ENCODE results near the gene DISP3.

Gene DISP3

DNA sequence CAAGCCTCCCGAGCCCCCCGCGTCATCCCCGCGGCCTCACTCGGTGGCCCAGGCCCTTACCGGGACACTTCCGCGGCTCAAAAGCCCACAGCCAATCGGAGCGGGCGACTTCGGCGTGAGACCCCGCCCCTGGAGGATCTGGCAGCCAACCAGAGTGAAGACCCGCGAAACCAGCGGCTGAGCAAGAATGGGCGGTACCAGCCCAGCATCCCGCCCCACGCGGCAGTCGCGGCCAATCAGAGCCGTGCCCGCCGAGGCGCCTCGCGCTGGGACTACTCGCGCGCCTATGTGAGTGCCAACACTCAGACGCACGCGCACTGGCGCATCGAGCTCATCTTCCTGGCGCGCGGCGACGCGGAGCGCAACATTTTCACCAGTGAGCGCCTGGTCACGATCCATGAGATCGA is 22.5 kb downstream of the DISP3 start:
- Histone ChIP-seq H3K4ac (ENCODE audit: low read length) (no peak overlapping the region), H3K4me1 (ENCODE audit: control insufficient read depth in 2 of 2, insufficient read depth in 1 of 2, low read depth in 1 of 2, low read length in 2 of 2) (peaks cover 12 to 32% of the 10 kb centered on the region in 2 donors), H3K14ac (ENCODE audit: low read length) (peak overlapping the region; percentile 51), H3K18ac (ENCODE audit: low read length) (peak overlapping the region; percentile 91), H3K79me1 (ENCODE audit: low read depth, low read length) (no peaks in the 10 kb centered on the region), H3K23ac (ENCODE audit: low read depth, low read length, poor library complexity) (no peak overlapping the region), H3K27ac (replicated peaks; ENCODE audit: low read length) (no peak overlapping the region), H2BK12ac (ENCODE audit: low read length) (peak overlapping the region; percentile 93), H3K9ac (ENCODE audit: low read depth, low read length, poor library complexity) (no peak overlapping the region), H2BK15ac (ENCODE audit: low read length) (peak overlapping the region; percentile 97), H4K8ac (ENCODE audit: low read depth, low read length) (no peak overlapping the region), H2AK5ac (ENCODE audit: low read depth, low read length) (peak overlapping the region; percentile 97), H2AFZ (ENCODE audit: low read length) (no peak overlapping the region), H3K4me2 (ENCODE audit: insufficient read depth, low read length, poor library complexity, severe bottlenecking) (no peak overlapping the region), H2BK120ac (ENCODE audit: low read depth, low read length) (peak overlapping the region; percentile 48), H2BK5ac (ENCODE audit: low read length) (peak overlapping the region; percentile 71), H3K27me3 (ENCODE audit: control insufficient read depth in 3 of 3, insufficient read depth in 3 of 3, low read depth in 1 of 3, low read length in 3 of 3) (no peaks in the 10 kb centered on the region), H3K9me3 (replicated peaks in 1 of 2; ENCODE audit: control insufficient read depth in 2 of 2, insufficient read depth in 1 of 2, low read depth in 1 of 2, low read length in 2 of 2) (peaks cover 17 to 31% of the 10 kb centered on the region in 2 donors), H3K4me3 (ENCODE audit: low read length in 2 of 2) (no peak overlapping the region), H4K91ac (ENCODE audit: low read depth, low read length, poor library complexity) (no peak overlapping the region), H3K36me3 (replicated peaks in 1 of 2; ENCODE audit: control insufficient read depth in 2 of 2, insufficient read depth in 2 of 2, low read length in 2 of 2) (peaks cover 0 to 12% of the 10 kb centered on the region in 2 donors)
- DNase-seq (ENCODE audit: low spot score): no peak
- no CpG with 5 or more reads among the region's 48 CpGs for WGBS, 2 donors (ENCODE audit: extremely low coverage in 2 of 2, insufficient read length in 2 of 2, insufficient replicate concordance in 1 of 2)

DNA sequence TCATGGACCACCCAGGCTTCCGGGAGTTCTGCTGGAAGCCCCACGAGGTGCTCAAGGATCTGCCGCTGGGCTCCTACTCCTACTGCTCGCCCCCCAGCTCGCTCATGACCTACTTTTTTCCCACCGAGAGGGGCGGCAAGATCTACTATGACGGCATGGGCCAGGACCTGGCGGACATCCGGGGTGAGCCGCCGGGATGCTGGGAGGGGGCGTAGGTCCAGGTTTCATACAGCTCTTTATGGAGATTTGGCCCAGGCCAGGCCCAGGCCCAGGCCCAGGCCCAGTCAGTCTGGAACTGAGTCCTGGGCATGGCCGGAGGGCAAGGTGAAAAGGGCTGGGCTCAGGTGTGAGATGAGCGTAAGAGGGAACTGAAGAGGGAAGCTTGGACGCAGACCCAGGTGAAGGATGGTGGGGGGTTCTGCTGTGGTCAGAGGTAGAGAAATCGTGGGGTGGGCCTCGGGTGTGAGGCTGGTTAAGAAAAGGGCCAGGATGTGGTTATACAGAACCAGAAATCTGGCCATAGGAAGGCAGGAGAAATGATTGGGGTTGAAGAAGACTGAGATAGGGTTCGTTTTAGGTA is 23.0 kb downstream of the DISP3 start:
- no peak for DNase-seq (ENCODE audit: low spot score)
- H2AK5ac ChIP-seq (ENCODE audit: low read depth, low read length): peak overlapping the region; percentile 97

DNA sequence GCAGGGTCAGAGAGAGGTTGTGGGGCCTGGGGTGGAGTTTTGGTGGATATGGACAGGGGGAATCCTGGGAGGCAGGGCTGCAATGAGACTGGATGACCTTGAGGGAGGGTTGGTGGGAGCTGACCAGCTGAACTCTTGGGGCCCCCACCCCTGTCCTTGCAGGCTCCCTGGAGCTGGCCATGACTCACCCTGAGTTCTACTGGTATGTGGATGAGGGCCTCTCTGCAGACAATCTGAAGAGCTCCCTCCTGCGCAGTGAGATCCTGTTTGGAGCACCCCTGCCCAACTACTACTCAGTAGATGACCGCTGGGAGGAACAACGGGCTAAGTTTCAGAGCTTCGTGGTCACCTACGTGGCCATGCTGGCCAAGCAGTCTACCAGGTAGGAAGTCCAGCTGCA is 23.6 kb downstream of the DISP3 start:
- H2AFZ ChIP-seq (ENCODE audit: low read length): no peak overlapping the region
- no peak overlapping the region for H3K4me3 ChIP-seq (ENCODE audit: low read length in 2 of 2)
- no peak overlapping the region for H3K27ac ChIP-seq (replicated peaks; ENCODE audit: low read length)
- no peak overlapping the region for H3K4me2 ChIP-seq (ENCODE audit: insufficient read depth, low read length, poor library complexity, severe bottlenecking)
- no peak for DNase-seq (ENCODE audit: low spot score)
- no peaks in the 10 kb centered on the region for H3K79me1 ChIP-seq (ENCODE audit: low read depth, low read length)
- H4K8ac ChIP-seq (ENCODE audit: low read depth, low read length): no peak overlapping the region
- H3K23ac ChIP-seq (ENCODE audit: low read depth, low read length, poor library complexity): no peak overlapping the region
- no peak overlapping the region for H3K4ac ChIP-seq (ENCODE audit: low read length)
- H3K9me3 ChIP-seq (replicated peaks in 1 of 2; ENCODE audit: control insufficient read depth in 2 of 2, insufficient read depth in 1 of 2, low read depth in 1 of 2, low read length in 2 of 2): peaks cover 21 to 37% of the 10 kb centered on the region in 2 donors
- H2AK5ac ChIP-seq (ENCODE audit: low read depth, low read length): peak overlapping the region; percentile 97
- H3K27me3 ChIP-seq (ENCODE audit: control insufficient read depth in 3 of 3, insufficient read depth in 3 of 3, low read depth in 1 of 3, low read length in 3 of 3): no peaks in the 10 kb centered on the region
- WGBS, 2 donors (ENCODE audit: extremely low coverage in 2 of 2, insufficient read length in 2 of 2, insufficient replicate concordance in 1 of 2): no CpG with 5 or more reads among the region's 5 CpGs
- peak overlapping the region; percentile 71 for H2BK5ac ChIP-seq (ENCODE audit: low read length)
- no peak overlapping the region for H3K14ac ChIP-seq (ENCODE audit: low read length)
- H2BK12ac ChIP-seq (ENCODE audit: low read length): peak overlapping the region; percentile 36
- peak overlapping the region; percentile 33 for H3K18ac ChIP-seq (ENCODE audit: low read length)
- no peak overlapping the region for H4K91ac ChIP-seq (ENCODE audit: low read depth, low read length, poor library complexity)
- peaks cover 0 to 12% of the 10 kb centered on the region in 2 donors for H3K36me3 ChIP-seq (replicated peaks in 1 of 2; ENCODE audit: control insufficient read depth in 2 of 2, insufficient read depth in 2 of 2, low read length in 2 of 2)
- H3K4me1 ChIP-seq (ENCODE audit: control insufficient read depth in 2 of 2, insufficient read depth in 1 of 2, low read depth in 1 of 2, low read length in 2 of 2): peaks cover 12 to 27% of the 10 kb centered on the region in 2 donors
- H3K9ac ChIP-seq (ENCODE audit: low read depth, low read length, poor library complexity): no peak overlapping the region
- no peak overlapping the region for H2BK120ac ChIP-seq (ENCODE audit: low read depth, low read length)
- no peak overlapping the region for H2BK15ac ChIP-seq (ENCODE audit: low read length)

More for the DNA sequence above, 23.0 kb downstream of the DISP3 start:
- no peak overlapping the region for H3K4ac ChIP-seq (ENCODE audit: low read length)
- H2BK120ac ChIP-seq (ENCODE audit: low read depth, low read length): no peak overlapping the region
- no peak overlapping the region for H4K8ac ChIP-seq (ENCODE audit: low read depth, low read length)
- no peak overlapping the region for H2BK12ac ChIP-seq (ENCODE audit: low read length)
- no peak overlapping the region for H3K23ac ChIP-seq (ENCODE audit: low read depth, low read length, poor library complexity)
- H2AFZ ChIP-seq (ENCODE audit: low read length): no peak overlapping the region
- H2BK5ac ChIP-seq (ENCODE audit: low read length): peak overlapping the region; percentile 71
- 100% methylated on average over 1 of the region's 19 CpGs; no CpG with 5 or more reads in 1 of the 2 donors for WGBS, 2 donors (ENCODE audit: extremely low coverage in 2 of 2, insufficient read length in 2 of 2, insufficient replicate concordance in 1 of 2)
- H2BK15ac ChIP-seq (ENCODE audit: low read length): no peak overlapping the region
- H3K9me3 ChIP-seq (replicated peaks in 1 of 2; ENCODE audit: control insufficient read depth in 2 of 2, insufficient read depth in 1 of 2, low read depth in 1 of 2, low read length in 2 of 2): peaks cover 20 to 36% of the 10 kb centered on the region in 2 donors
- H3K14ac ChIP-seq (ENCODE audit: low read length): no peak overlapping the region
- peak overlapping the region; percentile 91 for H3K18ac ChIP-seq (ENCODE audit: low read length)
- peaks cover 0 to 12% of the 10 kb centered on the region in 2 donors for H3K36me3 ChIP-seq (replicated peaks in 1 of 2; ENCODE audit: control insufficient read depth in 2 of 2, insufficient read depth in 2 of 2, low read length in 2 of 2)
- H3K27me3 ChIP-seq (ENCODE audit: control insufficient read depth in 3 of 3, insufficient read depth in 3 of 3, low read depth in 1 of 3, low read length in 3 of 3): no peaks in the 10 kb centered on the region
- H3K27ac ChIP-seq (replicated peaks; ENCODE audit: low read length): no peak overlapping the region
- no peaks in the 10 kb centered on the region for H3K79me1 ChIP-seq (ENCODE audit: low read depth, low read length)
- H3K9ac ChIP-seq (ENCODE audit: low read depth, low read length, poor library complexity): no peak overlapping the region
- H4K91ac ChIP-seq (ENCODE audit: low read depth, low read length, poor library complexity): no peak overlapping the region
- peaks cover 12 to 27% of the 10 kb centered on the region in 2 donors for H3K4me1 ChIP-seq (ENCODE audit: control insufficient read depth in 2 of 2, insufficient read depth in 1 of 2, low read depth in 1 of 2, low read length in 2 of 2)
- H3K4me3 ChIP-seq (ENCODE audit: low read length in 2 of 2): no peak overlapping the region
- no peak overlapping the region for H3K4me2 ChIP-seq (ENCODE audit: insufficient read depth, low read length, poor library complexity, severe bottlenecking)

DNA sequence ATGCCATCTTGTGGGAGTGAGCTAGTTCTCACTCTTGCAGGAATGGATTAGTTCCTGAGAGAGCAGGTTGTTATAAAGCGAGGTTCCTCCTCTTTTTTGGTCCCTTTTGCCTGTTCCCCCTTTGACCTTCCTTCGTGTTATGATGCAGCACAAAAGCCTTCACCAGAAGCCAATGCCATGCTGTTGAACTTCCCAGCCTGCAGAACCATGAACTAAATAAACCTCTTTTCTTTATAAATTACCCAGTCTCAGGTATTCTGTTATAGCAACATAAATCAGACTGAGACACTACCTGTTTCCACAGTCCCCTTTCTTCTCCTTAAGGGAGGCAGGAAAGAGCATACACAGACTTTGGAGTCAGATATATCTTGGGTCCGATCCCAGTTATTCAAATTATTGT is 25.6 kb downstream of the DISP3 start:
- no peak overlapping the region for H3K27ac ChIP-seq (replicated peaks; ENCODE audit: low read length)

More for the DNA sequence above, 25.6 kb downstream of the DISP3 start:
- H3K23ac ChIP-seq (ENCODE audit: low read depth, low read length, poor library complexity): no peak overlapping the region
- H2BK120ac ChIP-seq (ENCODE audit: low read depth, low read length): no peak overlapping the region
- peaks cover 0 to 12% of the 10 kb centered on the region in 2 donors for H3K36me3 ChIP-seq (replicated peaks in 1 of 2; ENCODE audit: control insufficient read depth in 2 of 2, insufficient read depth in 2 of 2, low read length in 2 of 2)
- H3K4me1 ChIP-seq (ENCODE audit: control insufficient read depth in 2 of 2, insufficient read depth in 1 of 2, low read depth in 1 of 2, low read length in 2 of 2): peaks cover 5 to 10% of the 10 kb centered on the region in 2 donors
- H4K91ac ChIP-seq (ENCODE audit: low read depth, low read length, poor library complexity): no peak overlapping the region
- no peak overlapping the region for H3K4ac ChIP-seq (ENCODE audit: low read length)
- H3K9ac ChIP-seq (ENCODE audit: low read depth, low read length, poor library complexity): no peak overlapping the region
- H4K8ac ChIP-seq (ENCODE audit: low read depth, low read length): no peak overlapping the region
- no peak overlapping the region for H2AK5ac ChIP-seq (ENCODE audit: low read depth, low read length)
- no peaks in the 10 kb centered on the region for H3K79me1 ChIP-seq (ENCODE audit: low read depth, low read length)
- DNase-seq (ENCODE audit: low spot score): no peak
- no peak overlapping the region for H2AFZ ChIP-seq (ENCODE audit: low read length)
- H3K18ac ChIP-seq (ENCODE audit: low read length): no peak overlapping the region
- no peaks in the 10 kb centered on the region for H3K27me3 ChIP-seq (ENCODE audit: control insufficient read depth in 3 of 3, insufficient read depth in 3 of 3, low read depth in 1 of 3, low read length in 3 of 3)
- no peak overlapping the region for H3K14ac ChIP-seq (ENCODE audit: low read length)
- no peak overlapping the region for H3K4me2 ChIP-seq (ENCODE audit: insufficient read depth, low read length, poor library complexity, severe bottlenecking)
- no peak overlapping the region for H3K4me3 ChIP-seq (ENCODE audit: low read length in 2 of 2)
- H2BK12ac ChIP-seq (ENCODE audit: low read length): no peak overlapping the region
- no CpG with 5 or more reads among the region's 3 CpGs for WGBS, 2 donors (ENCODE audit: extremely low coverage in 2 of 2, insufficient read length in 2 of 2, insufficient replicate concordance in 1 of 2)
- H3K9me3 ChIP-seq (replicated peaks in 1 of 2; ENCODE audit: control insufficient read depth in 2 of 2, insufficient read depth in 1 of 2, low read depth in 1 of 2, low read length in 2 of 2): peaks cover 21 to 37% of the 10 kb centered on the region in 2 donors
- no peak overlapping the region for H2BK15ac ChIP-seq (ENCODE audit: low read length)
- H2BK5ac ChIP-seq (ENCODE audit: low read length): no peak overlapping the region
